GM12891 (cell line): ENCODE measurements around the gene CD320. TPM values are rescaled to one million over a fixed set of nuclear protein-coding genes. Genes with fewer than 3 reads are reported as not detected.
A peak's percentile ranks its signal among the peaks of the same experiment; 100 is the strongest.
"Not testable (repeated sequence)": the region's sequence is repeated elsewhere in the genome, so short reads cannot be mapped to it uniquely, and the experiment has no call there.

Experiments
- DNase-seq: peaks from one replicate; pipeline ENCODE4 v3.0.0; 2011; ENCODE audit warnings: low spot score; ENCODE audit not compliant: insufficient read length
- FAIRE-seq: peaks from 2 replicates; lab custom pipeline; 2011; peaks lifted over from hg19 to GRCh38; lab: Jason Lieb, UNC
- PAX5 ChIP-seq: IDR thresholded peaks from 2 replicates; pipeline ENCODE4 v1.6.1; 2011; ENCODE audit warnings: low read length, moderate library complexity, mild to moderate bottlenecking; ENCODE audit not compliant: insufficient read depth, severe bottlenecking
- POLR2A ChIP-seq: IDR thresholded peaks from 2 replicates; pipeline ENCODE4 v1.6.1; 2011; ENCODE audit warnings: low read depth, low read length, control low read depth
- POLR2AphosphoS5 ChIP-seq: IDR thresholded peaks from 2 replicates; pipeline ENCODE4 v1.6.1; 2011; ENCODE audit warnings: low read depth, low read length, control low read depth
- POU2F2 ChIP-seq: IDR thresholded peaks from 2 replicates; pipeline ENCODE4 v1.6.1; 2011; ENCODE audit warnings: low read depth, mild to moderate bottlenecking, control low read depth, low read length, moderate library complexity
- SPI1 ChIP-seq: IDR thresholded peaks from 2 replicates; pipeline ENCODE4 v1.6.1; 2011; ENCODE audit warnings: low read depth, low read length, control low read depth
- TAF1 ChIP-seq: IDR thresholded peaks from 2 replicates; pipeline ENCODE4 v1.6.1; 2011; ENCODE audit warnings: low read depth, low read length, control low read depth
- polyA plus RNA-seq: library from polyadenylated mRNA; unstranded; fragments of >200 nt; gene quantifications from one replicate; pipeline ENCODE4 v1.2.1, GENCODE V29; 2012; ENCODE audit warnings: low read depth, missing spikeins, inconsistent platforms; ENCODE audit not compliant: missing spikeins

CD320 gene
- 25.6 TPM for polyA plus RNA-seq

DNA sequence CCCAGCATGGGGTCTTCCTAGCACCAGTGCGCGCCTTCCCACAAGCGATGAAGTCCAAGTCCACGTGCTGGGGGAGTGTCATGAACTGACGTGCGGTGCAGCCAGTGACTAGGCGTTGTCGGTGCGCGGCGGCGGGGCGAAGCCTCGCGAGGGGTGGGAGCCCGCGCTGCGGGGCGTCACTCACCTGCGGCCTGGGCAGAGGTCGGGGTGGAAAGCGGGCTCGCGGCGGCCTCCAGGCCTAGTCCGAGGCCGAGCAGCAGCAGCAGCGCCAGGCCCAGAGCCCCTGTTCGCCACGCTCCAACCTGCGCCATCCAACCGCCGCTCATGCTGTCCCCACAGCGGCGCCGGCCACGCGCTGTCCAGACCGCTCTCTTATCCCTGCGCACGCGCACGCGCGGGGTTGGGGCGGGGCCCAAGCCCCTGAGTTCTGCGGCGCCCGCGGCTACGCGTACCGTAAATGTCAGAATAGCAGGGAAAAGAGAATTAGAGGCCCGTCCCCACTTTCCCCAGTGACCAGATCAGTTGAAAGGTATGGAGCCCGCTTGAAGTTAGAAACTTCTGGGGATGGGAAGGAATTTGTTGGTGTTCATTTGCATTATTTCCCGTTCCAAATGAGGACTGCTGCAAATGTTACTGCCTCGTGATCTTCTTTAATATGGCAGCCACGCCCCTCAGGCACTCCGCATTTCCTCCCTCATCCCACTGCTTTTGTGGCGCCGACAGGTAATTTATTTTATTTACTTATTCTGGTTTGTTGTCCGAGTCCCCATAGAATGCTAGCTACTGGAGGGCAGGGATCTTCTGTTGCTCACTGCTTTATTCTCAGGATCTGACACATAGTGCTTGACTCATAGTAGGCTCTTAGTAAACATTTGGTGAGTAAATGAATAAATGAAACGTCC is at the start of gene CD320:
TSS of gene CD320 (minus strand) at position 394 of the 902 bp plus-strand sequence. CDS start at position 326, 68 bp downstream.
- TF ChIP-seq POU2F2 (0 out of 2 replicates have a peak, but pooled peaks have one; percentile 24), TAF1 (peak; percentile 61; the same call in 1 of the 2 replicates), POLR2A (peak; percentile 93), PAX5 (no peak), POLR2AphosphoS5 (peak; percentile 90), SPI1 (no peak)
- FAIRE-seq: peak; percentile 98
- DNase-seq: peak; percentile 97

GRCh38 chr19:8357007-8357521 is 48.9 kb upstream of the CD320 start:
- DNase-seq (no peak), FAIRE-seq (no peak)
- no peak for TF ChIP-seq POU2F2
- no peak for TF ChIP-seq TAF1
- TF ChIP-seq SPI1: no peak
- no peak for TF ChIP-seq POLR2A

- FAIRE-seq (no peak), DNase-seq (no peak)
Measured at GRCh38 chr19:8355631-8356402, 47.7 kb upstream of the CD320 start.

DNA sequence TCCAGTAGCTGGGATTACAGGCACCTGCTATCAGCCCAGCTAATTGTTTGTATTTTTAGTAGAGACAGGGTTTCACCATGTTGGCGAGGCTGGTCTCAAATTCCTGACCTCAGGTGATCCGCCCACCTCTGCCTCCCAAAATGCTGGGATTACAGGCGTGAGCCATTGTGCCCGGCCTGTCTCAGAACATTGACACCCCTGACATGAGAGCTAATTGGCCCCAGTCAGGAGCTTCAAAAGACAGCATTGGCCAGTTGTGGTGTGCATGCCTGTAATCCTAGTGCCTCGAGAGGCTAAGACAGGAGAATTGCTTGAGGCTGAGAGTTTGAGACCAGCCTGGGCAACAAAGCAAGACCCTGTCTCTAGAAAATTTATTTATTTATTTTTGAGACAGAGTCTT is 44.7 kb upstream of the CD320 start:
- DNase-seq, FAIRE-seq: not testable (repeated sequence)

More at GRCh38 chr19:8355631-8356402, 47.7 kb upstream of the CD320 start:
- no peak for TF ChIP-seq POLR2AphosphoS5
- TF ChIP-seq TAF1: no peak
- no peak for TF ChIP-seq POU2F2
- TF ChIP-seq SPI1: no peak
- TF ChIP-seq PAX5: no peak
- TF ChIP-seq POLR2A: no peak

- DNase-seq (no peak), FAIRE-seq (no peak)
- TF ChIP-seq POLR2AphosphoS5: no peak
- TF ChIP-seq POLR2A: no peak
- no peak for TF ChIP-seq TAF1
- no peak for TF ChIP-seq SPI1
Measured at GRCh38 chr19:8352134-8352827, 44.1 kb upstream of the CD320 start.

GRCh38 chr19:8349629-8350372 is 41.6 kb upstream of the CD320 start:
- DNase-seq, FAIRE-seq: not testable (repeated sequence)

DNA sequence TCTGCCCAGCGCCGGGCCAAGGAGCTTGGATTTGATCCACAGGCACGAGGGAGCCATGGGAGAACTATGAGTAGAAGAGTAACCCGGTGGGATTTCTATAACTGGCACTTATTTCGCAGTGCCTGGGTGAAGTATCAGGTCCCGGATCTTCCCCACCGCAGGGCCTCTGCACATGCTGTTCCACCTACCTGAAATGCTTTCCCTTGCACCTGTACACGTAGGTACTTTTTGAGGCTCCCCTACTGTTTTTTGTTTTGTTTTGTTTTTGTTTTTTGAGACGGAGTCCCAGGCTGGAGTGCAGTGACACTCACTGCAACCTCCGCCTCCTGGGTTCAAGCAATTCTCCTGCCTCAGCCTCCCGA is 35.3 kb upstream of the CD320 start:
- DNase-seq: no peak
- TF ChIP-seq POU2F2: no peak
- no peak for TF ChIP-seq POLR2AphosphoS5
- TF ChIP-seq TAF1: no peak
- no peak for TF ChIP-seq SPI1
- no peak for TF ChIP-seq POLR2A
- TF ChIP-seq PAX5: no peak
- FAIRE-seq: no peak

DNA sequence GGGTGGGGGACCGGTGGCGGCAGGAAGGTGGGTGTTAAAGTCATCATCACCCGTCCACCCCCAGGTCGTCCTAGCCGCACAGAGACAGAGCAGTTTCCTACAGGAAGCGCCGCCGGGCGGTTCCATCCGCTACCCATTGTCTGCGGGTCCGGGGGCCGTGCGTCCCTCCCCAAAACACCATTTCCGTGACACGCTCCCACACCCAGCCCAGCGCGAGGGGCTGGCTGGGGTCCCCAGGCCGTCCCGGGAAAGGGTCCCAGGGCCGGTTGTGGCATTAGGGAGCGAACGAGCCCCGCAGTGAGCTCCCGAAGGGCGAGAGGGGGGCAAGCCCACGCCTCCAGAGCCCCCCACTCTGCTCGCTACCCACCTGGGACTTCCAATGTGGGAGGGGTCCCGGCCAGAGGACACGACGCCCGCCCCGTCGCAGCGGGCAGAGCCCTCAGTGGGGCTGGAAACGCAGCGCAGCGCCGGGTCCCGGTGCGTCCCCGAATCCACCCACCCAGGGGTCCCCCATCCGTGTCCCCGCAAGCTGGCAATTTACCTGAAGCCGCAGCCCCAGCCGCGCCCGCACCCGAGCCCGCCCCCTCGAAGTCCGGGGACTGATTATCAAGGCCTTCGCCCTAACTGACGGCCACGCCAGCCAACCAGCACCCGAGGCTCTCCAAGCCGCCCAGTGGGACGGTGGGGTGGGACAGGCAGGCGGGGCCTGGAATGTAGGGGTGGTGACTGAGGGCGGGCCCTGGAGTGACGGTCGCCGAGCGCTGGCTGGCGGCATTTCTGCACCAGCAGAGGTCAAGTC is 34.7 kb upstream of the CD320 start, which contains the start of gene KANK3:
TSS of gene KANK3 (minus strand) at position 579 of the 799 bp plus-strand sequence. CDS start 5,434 bp downstream, outside the sequence.
- TF ChIP-seq POLR2A (no peak), POU2F2 (no peak), TAF1 (no peak), PAX5 (no peak), POLR2AphosphoS5 (no peak), SPI1 (no peak)
- peak; percentile 94 for FAIRE-seq
- peak; percentile 99 for DNase-seq
